GM20000 (cell line): ENCODE data around the gene COPZ1.
"Not testable (repeated sequence)": the region's sequence is repeated elsewhere in the genome, so short reads cannot be mapped to it uniquely, and the experiment has no call there.

ENCODE experiments used
- DNase-seq: peaks from one replicate; pipeline ENCODE4 v3.0.0; 2012; ENCODE audit warnings: low spot score
- TF ChIP-seq, protein P1 (sequence below): IDR thresholded peaks from 2 replicates; pipeline ENCODE4 v1.5.1; 2012; ENCODE audit warnings: mild to moderate bottlenecking, control low read depth; ENCODE audit errors: extremely low read depth, missing control alignments

Gene COPZ1

GRCh38 chr12:54282949-54283593, 41.9 kb upstream of the COPZ1 start:
- DNase-seq, result no peak
- TF ChIP-seq, protein P1, sequence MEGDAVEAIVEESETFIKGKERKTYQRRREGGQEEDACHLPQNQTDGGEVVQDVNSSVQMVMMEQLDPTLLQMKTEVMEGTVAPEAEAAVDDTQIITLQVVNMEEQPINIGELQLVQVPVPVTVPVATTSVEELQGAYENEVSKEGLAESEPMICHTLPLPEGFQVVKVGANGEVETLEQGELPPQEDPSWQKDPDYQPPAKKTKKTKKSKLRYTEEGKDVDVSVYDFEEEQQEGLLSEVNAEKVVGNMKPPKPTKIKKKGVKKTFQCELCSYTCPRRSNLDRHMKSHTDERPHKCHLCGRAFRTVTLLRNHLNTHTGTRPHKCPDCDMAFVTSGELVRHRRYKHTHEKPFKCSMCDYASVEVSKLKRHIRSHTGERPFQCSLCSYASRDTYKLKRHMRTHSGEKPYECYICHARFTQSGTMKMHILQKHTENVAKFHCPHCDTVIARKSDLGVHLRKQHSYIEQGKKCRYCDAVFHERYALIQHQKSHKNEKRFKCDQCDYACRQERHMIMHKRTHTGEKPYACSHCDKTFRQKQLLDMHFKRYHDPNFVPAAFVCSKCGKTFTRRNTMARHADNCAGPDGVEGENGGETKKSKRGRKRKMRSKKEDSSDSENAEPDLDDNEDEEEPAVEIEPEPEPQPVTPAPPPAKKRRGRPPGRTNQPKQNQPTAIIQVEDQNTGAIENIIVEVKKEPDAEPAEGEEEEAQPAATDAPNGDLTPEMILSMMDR, result no peak

- not testable (repeated sequence) for DNase-seq
These were observed 40.7 kb upstream of the COPZ1 start for GRCh38 chr12:54284070-54284780.

- TF ChIP-seq, protein P1, result no peak
- no peak for DNase-seq
These were observed 39.5 kb upstream of the COPZ1 start for GRCh38 chr12:54285150-54286041.

GRCh38 chr12:54286042-54287030, 38.6 kb upstream of the COPZ1 start:
- no peak for DNase-seq
- TF ChIP-seq, protein P1, result no peak

- DNase-seq, result no peak
- TF ChIP-seq, protein P1, result no peak
These were observed 37.4 kb upstream of the COPZ1 start for GRCh38 chr12:54287261-54288157.

DNA sequence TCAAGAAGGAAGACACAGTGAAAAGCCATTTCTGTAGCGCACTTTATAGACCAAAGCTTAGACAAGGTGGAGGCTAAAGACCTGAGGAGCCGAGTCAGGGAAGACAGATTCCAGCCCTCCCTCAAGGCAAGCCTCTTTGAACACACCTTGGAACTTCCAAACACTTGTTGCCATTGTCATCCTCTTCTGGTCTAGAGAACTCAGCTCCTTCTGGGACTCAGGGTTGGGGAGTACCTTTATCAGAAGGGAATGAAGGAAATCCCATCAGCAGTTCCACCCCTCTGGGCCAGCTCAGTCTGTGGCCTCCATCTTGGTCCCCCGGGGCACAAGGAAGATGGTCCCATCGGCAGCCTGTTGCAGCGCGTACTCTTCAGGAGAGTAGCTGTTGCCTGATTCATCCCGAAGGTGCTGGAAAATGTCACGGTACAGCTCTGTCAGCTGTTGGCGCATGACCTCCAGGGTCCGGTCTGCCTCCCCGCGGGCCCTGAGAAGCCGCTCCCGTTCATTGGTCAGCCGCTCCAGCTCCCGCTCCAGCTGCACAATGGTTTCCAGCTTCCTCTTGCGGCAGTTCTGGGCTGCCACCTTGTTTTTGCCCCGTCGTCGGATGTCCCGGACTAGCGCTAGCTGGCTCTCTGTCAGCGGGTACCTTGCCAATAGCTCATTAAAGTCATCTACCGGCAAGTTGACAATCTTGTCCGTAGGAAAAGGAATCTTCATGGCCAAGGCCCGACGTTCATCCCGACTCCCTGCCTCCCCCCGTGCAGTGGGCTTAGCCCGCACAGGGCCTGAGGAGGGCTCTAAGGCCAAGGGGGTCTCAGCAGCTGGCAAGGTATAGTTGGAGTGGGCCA, 32.6 kb upstream of the COPZ1 start:
- TF ChIP-seq, protein P1, result no peak
- no peak for DNase-seq
